Thyroid gland (tissue), 4 donors: ENCODE measurements around the gene PTPN23. TPM values are rescaled to one million over a fixed set of nuclear protein-coding genes. Genes with fewer than 3 reads are reported as not detected.

Experiments used
- DNase-seq, 2 donors: peaks; one replicate each; pipeline ENCODE4 v3.0.0-alpha.2; 2019
- H3K27ac ChIP-seq, 3 donors: fragments of 200-600 bp; sonication (generic); 1 replicate in 2 of 3; 2 replicates in 1 of 3; pipeline ENCODE4 v1.5.1; 2016 to 2019; ENCODE audit warnings: mild to moderate bottlenecking in 1 of 3, moderate library complexity in 1 of 3
- H3K27me3 ChIP-seq: fragments of 200-600 bp; sonication (generic); one replicate; pipeline ENCODE4 v1.5.1; 2019
- H3K36me3 ChIP-seq, 2 donors: fragments of 200-600 bp; sonication (generic); one replicate each; pipeline ENCODE4 v1.5.1; 2016 to 2019
- H3K4me1 ChIP-seq, 2 donors: fragments of 200-600 bp; sonication (generic); one replicate each; pipeline ENCODE4 v1.5.1; 2017 to 2019
- H3K4me3 ChIP-seq, 3 donors: fragments of 200-600 bp; sonication (generic); replicated peaks in 1 of 3; 1 replicate in 2 of 3; 2 replicates in 1 of 3; pipeline ENCODE4 v1.5.1; 2016; ENCODE audit warnings: mild to moderate bottlenecking in 1 of 3
- H3K9me3 ChIP-seq: fragments of 200-600 bp; sonication (generic); one replicate; pipeline ENCODE4 v1.5.1; 2017
- CTCF ChIP-seq, 6 experiments: fragments of 200-600 bp in 3 of 6; fragments of 450-650 bp in 3 of 6; sonication (generic) in 3 of 6; IDR thresholded peaks; one replicate each; pipeline ENCODE4 v1.5.1; 2016 to 2019; ENCODE audit warnings: antibody characterized with exemption in 6 of 6, mild to moderate bottlenecking in 2 of 6, inconsistent platforms in 1 of 6, moderate library complexity in 1 of 6
- POLR2A ChIP-seq, 2 donors: fragments of 450-650 bp; IDR thresholded peaks; one replicate each; pipeline ENCODE4 v1.6.1; 2017; ENCODE audit warnings: antibody characterized with exemption in 2 of 2, mild to moderate bottlenecking in 2 of 2, moderate library complexity in 1 of 2
- WGBS, 2 donors: methylation state at CpG; one replicate each; pipeline ENCODE4 v1.1.5; 2017; 5-methylcytosine and 5-hydroxymethylcytosine counted together
- intact Hi-C: fragments of 100-400 bp; cut with DNase I; formaldehyde crosslinking; loops from one replicate; pipeline ENCODE4 v1.15.1; 2023
- total RNA-seq, 4 donors: library from RNA; depleted of rRNA; stranded (reverse); fragments of >200 nt; gene quantifications; one replicate each; pipeline ENCODE4 v1.2.3, GENCODE V29; 2016

The PTPN23 gene
- total RNA-seq, 4 donors from 2014 or later, result 20.2 to 40.1 (median 32.1) TPM

DNA sequence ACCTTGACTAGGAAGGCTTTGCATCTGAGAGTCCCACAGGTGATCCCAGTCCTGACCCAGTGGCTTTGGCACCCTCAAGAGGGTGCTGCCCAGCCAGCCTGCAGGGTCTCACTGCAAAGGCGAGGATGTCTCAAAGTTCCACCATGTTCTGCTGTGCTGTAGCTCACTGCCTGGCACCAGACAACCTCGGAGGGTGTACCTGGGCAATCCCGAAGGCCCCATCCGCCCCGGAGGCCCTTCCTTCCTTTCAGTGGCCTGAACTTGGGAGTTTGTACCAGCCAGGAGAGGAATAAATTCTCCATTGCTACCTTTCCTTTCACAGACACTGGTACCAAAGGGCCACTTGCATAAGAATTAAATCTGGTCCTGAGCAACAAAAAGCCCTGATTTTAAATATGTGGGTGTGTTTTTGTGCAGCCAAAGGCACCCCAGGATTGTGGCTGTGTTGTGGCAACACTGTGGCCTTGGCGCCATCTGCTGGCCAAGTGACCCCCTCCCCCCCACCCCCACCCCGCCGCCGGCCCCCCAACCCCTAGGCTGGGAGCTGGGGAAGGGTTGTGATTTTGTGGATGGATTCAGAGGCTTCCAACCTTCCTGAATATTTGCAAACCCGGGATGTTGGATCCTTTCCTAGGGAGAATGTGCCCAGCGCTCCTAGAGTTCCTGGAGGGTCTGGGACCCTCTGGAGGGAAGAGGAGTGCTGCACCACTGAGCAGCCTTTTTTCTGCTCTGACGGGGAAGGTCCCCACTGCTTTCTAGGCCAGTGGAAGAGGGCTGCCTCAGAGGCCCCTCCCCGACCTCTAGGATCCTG lies 9.7 kb upstream of the PTPN23 start:
- 45 to 51% methylated on average over 7 to 8 of the region's 13 CpGs for WGBS, 2 donors
- Histone ChIP-seq H3K36me3 (no peaks in the 10 kb centered on the region), H3K27me3 (no peaks in the 10 kb centered on the region), H3K27ac (no peak overlapping the region), H3K9me3 (no peaks in the 10 kb centered on the region), H3K4me1 (no peaks in the 10 kb centered on the region), H3K4me3 (no peak overlapping the region)
- peak in 1 of 2 donors; percentile 14 for DNase-seq
- TF ChIP-seq POLR2A (IDR thresholded peaks at IDR 0.05), result no peak
- peak in 3 of 6 experiments; percentile 13 to 57 (median 25) for TF ChIP-seq CTCF (IDR thresholded peaks at IDR 0.05)
- intact Hi-C loops, result no loop called here

DNA sequence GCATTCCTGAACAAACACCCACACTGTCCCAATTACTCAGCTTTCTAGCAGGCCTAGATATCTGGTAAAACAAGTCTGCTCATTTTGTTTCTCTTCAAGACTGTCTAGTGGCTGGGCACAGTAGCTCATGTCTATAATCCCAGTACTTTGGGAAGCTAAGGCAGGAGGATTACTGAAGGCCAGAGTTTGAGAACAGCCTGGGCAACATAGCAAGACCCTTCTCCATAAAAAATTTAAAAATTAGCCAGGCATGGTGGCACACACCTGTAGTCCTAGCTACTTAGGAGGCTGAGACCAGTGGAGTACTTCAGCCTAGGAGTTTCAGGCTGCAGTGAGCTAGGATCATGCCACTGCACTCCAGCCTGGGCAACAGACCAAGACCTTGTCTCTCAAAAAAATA lies 6.2 kb upstream of the PTPN23 start:
- Histone ChIP-seq H3K36me3 (no peaks in the 10 kb centered on the region), H3K27ac (no peak overlapping the region), H3K9me3 (no peaks in the 10 kb centered on the region), H3K27me3 (no peaks in the 10 kb centered on the region), H3K4me1 (peaks cover under 1 to 7% of the 10 kb centered on the region in 2 donors), H3K4me3 (no peak overlapping the region)
- TF ChIP-seq POLR2A (IDR thresholded peaks at IDR 0.05), result no peak
- TF ChIP-seq CTCF (IDR thresholded peaks at IDR 0.05), result no peak
- intact Hi-C loops, result no loop called here
- no peak for DNase-seq

- H3K27me3 ChIP-seq, result no peaks in the 10 kb centered on the region
- TF ChIP-seq CTCF (IDR thresholded peaks at IDR 0.05) (no peak), POLR2A (IDR thresholded peaks at IDR 0.05) (no peak)
- 78 to 79% methylated on average over 3 of the region's 3 CpGs for WGBS, 2 donors
- H3K9me3 ChIP-seq, result no peaks in the 10 kb centered on the region
- peaks cover 5 to 11% of the 10 kb centered on the region in 2 donors for H3K4me1 ChIP-seq
- no peak for DNase-seq
- H3K4me3 ChIP-seq, result no peak overlapping the region
- H3K36me3 ChIP-seq, result no peaks in the 10 kb centered on the region
- H3K27ac ChIP-seq, result no peak overlapping the region
- intact Hi-C loops, result no loop called here
Observed at GRCh38 chr3:47376393-47376792, 4.4 kb upstream of the PTPN23 start.

- intact Hi-C loops, result no loop called here
- 92 to 95% methylated on average over 2 of the region's 2 CpGs for WGBS, 2 donors
- TF ChIP-seq POLR2A (IDR thresholded peaks at IDR 0.05) (no peak), CTCF (IDR thresholded peaks at IDR 0.05) (no peak)
Observed at GRCh38 chr3:47377186-47377585, 3.6 kb upstream of the PTPN23 start.

GRCh38 chr3:47378869-47379268 lies 2.0 kb upstream of the PTPN23 start:
- TF ChIP-seq CTCF (IDR thresholded peaks at IDR 0.05) (no peak), POLR2A (IDR thresholded peaks at IDR 0.05) (no peak)
- Histone ChIP-seq H3K4me3 (no peak overlapping the region), H3K36me3 (no peaks in the 10 kb centered on the region), H3K9me3 (no peaks in the 10 kb centered on the region), H3K4me1 (peaks cover 10 to 28% of the 10 kb centered on the region in 2 donors), H3K27me3 (no peaks in the 10 kb centered on the region), H3K27ac (no peak overlapping the region)
- no peak for DNase-seq
- intact Hi-C loops, result no loop called here

More at GRCh38 chr3:47377186-47377585, 3.6 kb upstream of the PTPN23 start:
- Histone ChIP-seq H3K27ac (no peak overlapping the region), H3K36me3 (no peaks in the 10 kb centered on the region), H3K9me3 (no peaks in the 10 kb centered on the region), H3K27me3 (no peaks in the 10 kb centered on the region), H3K4me1 (peaks cover 10 to 16% of the 10 kb centered on the region in 2 donors), H3K4me3 (no peak overlapping the region)
- no peak for DNase-seq
